ENCODE measurements around the gene TLE4. TPM values are rescaled to one million over a fixed set of nuclear protein-coding genes. Genes with fewer than 3 reads are reported as not detected.

TLE4 gene
- total and polyA plus RNA-seq, 8 donors, result 21.6 to 38.3 (median 33.8) TPM

DNA sequence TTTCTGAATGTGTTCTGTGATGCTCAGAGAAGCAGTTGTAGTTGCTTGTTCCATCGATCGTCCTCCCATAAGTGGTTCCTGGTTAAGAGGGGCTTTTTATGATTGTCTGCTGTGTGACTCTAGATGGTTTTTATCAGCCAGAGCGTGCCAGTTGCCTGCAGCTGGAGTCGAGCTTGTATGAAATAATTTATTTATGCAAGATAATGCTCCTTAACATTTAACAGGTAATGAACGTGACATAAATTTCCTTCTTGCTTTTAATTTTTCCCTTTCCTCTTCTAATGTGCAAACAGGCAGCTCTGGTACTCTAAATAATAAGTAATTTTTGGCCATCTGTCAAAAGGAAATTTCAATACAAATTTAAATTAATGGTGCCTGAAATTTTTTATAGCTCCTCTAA is 84.4 kb downstream of the TLE4 start:
- ATAC-seq (no peak), DNase-seq (no peak)
- Histone ChIP-seq H3K9me3 (no peaks in the 10 kb centered on the region), H3K36me3 (peaks cover 0 to 11% of the 10 kb centered on the region in 2 donors), H3K27ac (no peak overlapping the region), H3K4me3 (no peak overlapping the region), H3K4me1 (peaks cover 0 to 7% of the 10 kb centered on the region in 2 donors), H3K27me3 (no peaks in the 10 kb centered on the region)
- TF ChIP-seq, protein P1, sequence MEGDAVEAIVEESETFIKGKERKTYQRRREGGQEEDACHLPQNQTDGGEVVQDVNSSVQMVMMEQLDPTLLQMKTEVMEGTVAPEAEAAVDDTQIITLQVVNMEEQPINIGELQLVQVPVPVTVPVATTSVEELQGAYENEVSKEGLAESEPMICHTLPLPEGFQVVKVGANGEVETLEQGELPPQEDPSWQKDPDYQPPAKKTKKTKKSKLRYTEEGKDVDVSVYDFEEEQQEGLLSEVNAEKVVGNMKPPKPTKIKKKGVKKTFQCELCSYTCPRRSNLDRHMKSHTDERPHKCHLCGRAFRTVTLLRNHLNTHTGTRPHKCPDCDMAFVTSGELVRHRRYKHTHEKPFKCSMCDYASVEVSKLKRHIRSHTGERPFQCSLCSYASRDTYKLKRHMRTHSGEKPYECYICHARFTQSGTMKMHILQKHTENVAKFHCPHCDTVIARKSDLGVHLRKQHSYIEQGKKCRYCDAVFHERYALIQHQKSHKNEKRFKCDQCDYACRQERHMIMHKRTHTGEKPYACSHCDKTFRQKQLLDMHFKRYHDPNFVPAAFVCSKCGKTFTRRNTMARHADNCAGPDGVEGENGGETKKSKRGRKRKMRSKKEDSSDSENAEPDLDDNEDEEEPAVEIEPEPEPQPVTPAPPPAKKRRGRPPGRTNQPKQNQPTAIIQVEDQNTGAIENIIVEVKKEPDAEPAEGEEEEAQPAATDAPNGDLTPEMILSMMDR (IDR thresholded peaks at IDR 0.05), result no peak
- intact Hi-C loops (cut with DNase I), result no loop called here

- H3K9me3 ChIP-seq, result no peaks in the 10 kb centered on the region
Observed at GRCh38 chr9:79657891-79658290, 86.1 kb downstream of the TLE4 start.

GRCh38 chr9:79658926-79659325 is 87.2 kb downstream of the TLE4 start:
- Histone ChIP-seq H3K36me3 (peaks cover 0 to 4% of the 10 kb centered on the region in 2 donors), H3K4me1 (peaks cover 0 to 2% of the 10 kb centered on the region in 2 donors), H3K9me3 (no peaks in the 10 kb centered on the region), H3K4me3 (no peak overlapping the region), H3K27ac (no peak overlapping the region), H3K27me3 (no peaks in the 10 kb centered on the region)
- DNase-seq, result no peak
- TF ChIP-seq, protein P1 (IDR thresholded peaks at IDR 0.05), result no peak
- intact Hi-C loops (cut with DNase I), result no loop called here
- ATAC-seq, result no peak

More at GRCh38 chr9:79657891-79658290, 86.1 kb downstream of the TLE4 start:
- Histone ChIP-seq H3K27ac (no peak overlapping the region), H3K36me3 (peaks cover 0 to 6% of the 10 kb centered on the region in 2 donors), H3K4me3 (no peak overlapping the region), H3K4me1 (no peaks in the 10 kb centered on the region), H3K27me3 (no peaks in the 10 kb centered on the region)
- intact Hi-C loops (cut with DNase I), result no loop called here
- TF ChIP-seq, protein P1 (IDR thresholded peaks at IDR 0.05), result no peak
- DNase-seq (no peak), ATAC-seq (no peak)

DNA sequence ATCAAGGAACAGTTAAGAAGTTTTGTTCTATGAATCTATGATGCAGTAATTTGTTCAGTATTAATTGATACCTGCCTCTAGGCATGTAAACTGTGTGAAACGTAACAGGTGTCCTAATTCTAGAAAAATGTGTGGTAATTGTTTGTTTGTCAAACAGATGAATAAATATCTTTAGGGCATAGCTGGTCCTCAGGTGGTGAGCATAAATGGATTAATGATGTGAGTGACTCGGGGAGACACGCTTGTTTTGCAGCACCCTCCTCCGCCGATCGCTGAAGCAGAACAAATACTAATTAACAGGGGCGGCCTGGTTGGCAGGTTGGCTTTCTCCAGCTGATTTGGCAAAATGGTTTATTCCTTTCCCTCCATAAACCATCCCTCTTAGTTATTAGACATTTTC is 88.8 kb downstream of the TLE4 start:
- Histone ChIP-seq H3K36me3 (peaks cover 0 to 4% of the 10 kb centered on the region in 2 donors), H3K4me3 (no peak overlapping the region), H3K4me1 (peaks cover 0 to 6% of the 10 kb centered on the region in 2 donors), H3K9me3 (no peaks in the 10 kb centered on the region), H3K27me3 (no peaks in the 10 kb centered on the region), H3K27ac (no peak overlapping the region)
- no peak for ATAC-seq
- TF ChIP-seq, protein P1 (IDR thresholded peaks at IDR 0.05), result no peak
- no peak for DNase-seq
- intact Hi-C loops (cut with DNase I), result no loop called here

DNA sequence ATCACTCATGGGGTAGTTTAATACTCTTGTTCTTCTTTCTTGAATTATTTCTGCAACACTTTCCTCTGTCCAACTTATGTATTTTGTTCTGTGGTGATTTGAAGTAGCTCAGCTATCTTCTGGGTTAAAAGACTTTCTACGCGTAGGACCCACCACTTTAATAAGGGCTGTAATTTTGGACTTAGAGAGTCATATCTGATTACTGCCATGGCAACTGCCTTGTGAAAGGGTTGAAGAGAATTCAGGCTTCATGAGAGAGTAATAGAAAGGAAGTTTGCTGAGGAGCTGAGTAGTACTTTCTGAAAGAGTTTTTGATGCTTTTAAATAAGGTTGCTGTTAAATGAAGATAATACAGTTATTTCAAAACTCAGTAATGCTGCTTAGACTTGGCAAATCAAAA is 89.5 kb downstream of the TLE4 start:
- Histone ChIP-seq H3K27me3 (no peaks in the 10 kb centered on the region), H3K36me3 (peaks cover 0 to 4% of the 10 kb centered on the region in 2 donors), H3K4me3 (no peak overlapping the region), H3K27ac (no peak overlapping the region), H3K9me3 (no peaks in the 10 kb centered on the region), H3K4me1 (peaks cover 0 to 6% of the 10 kb centered on the region in 2 donors)
- intact Hi-C loops (cut with DNase I), result no loop called here
- TF ChIP-seq, protein P1 (IDR thresholded peaks at IDR 0.05), result no peak
- ATAC-seq, result no peak
- DNase-seq, result no peak
